Measurements from ENCODE around the gene FYB1. TPM values are rescaled to one million over a fixed set of nuclear protein-coding genes. Genes with fewer than 3 reads are reported as not detected.

The FYB1 gene
- total and polyA plus RNA-seq, 8 donors: 2.0 to 22.9 (median 4.2) TPM

- Histone ChIP-seq H3K36me3 (no peaks in the 10 kb centered on the region), H3K27me3 (no peaks in the 10 kb centered on the region), H3K4me3 (no peak overlapping the region), H3K9me3 (no peaks in the 10 kb centered on the region), H3K27ac (no peak overlapping the region), H3K4me1 (no peaks in the 10 kb centered on the region)
- TF ChIP-seq EP300 (IDR thresholded peaks at IDR 0.05): no peak
- TF ChIP-seq POLR2AphosphoS5 (IDR thresholded peaks at IDR 0.05): no peak
- TF ChIP-seq CTCF (IDR thresholded peaks at IDR 0.05): no peak
- no peak for TF ChIP-seq POLR2A (IDR thresholded peaks at IDR 0.05)
- intact Hi-C loops (cut with DNase I; ENCODE audit: low total_unique reads): no loop called here
- WGBS, 5 donors: 67 to 92% (median 84%) methylated on average over 1 of the region's 1 CpG
- DNase-seq: no peak
These were observed 29.7 kb upstream of the FYB1 start for GRCh38 chr5:39249069-39249468.

- H3K4me3 ChIP-seq: no peak overlapping the region
These were observed 21.4 kb upstream of the FYB1 start for GRCh38 chr5:39240750-39241149.

GRCh38 chr5:39238366-39239105, 19.2 kb upstream of the FYB1 start:
- H3K36me3 ChIP-seq: no peaks in the 10 kb centered on the region
- DNase-seq: no peak
- peaks cover 0 to 16% (median 10%) of the 10 kb centered on the region in 4 donors for H3K9me3 ChIP-seq
- H3K27me3 ChIP-seq: no peaks in the 10 kb centered on the region
- peaks cover 0 to 6% (median 0%) of the 10 kb centered on the region in 4 donors for H3K4me1 ChIP-seq
- WGBS, 5 donors: 35 to 41% (median 38%) methylated on average over 3 of the region's 3 CpGs
- H3K4me3 ChIP-seq: no peak overlapping the region
- TF ChIP-seq CTCF (IDR thresholded peaks at IDR 0.05) (no peak), POLR2A (IDR thresholded peaks at IDR 0.05) (no peak), POLR2AphosphoS5 (IDR thresholded peaks at IDR 0.05) (no peak), EP300 (IDR thresholded peaks at IDR 0.05) (no peak)
- no peak overlapping the region for H3K27ac ChIP-seq
- intact Hi-C loops (cut with DNase I; ENCODE audit: low total_unique reads): no loop called here

More at GRCh38 chr5:39240750-39241149, 21.4 kb upstream of the FYB1 start:
- Histone ChIP-seq H3K4me1 (peaks cover 0 to 6% (median 0%) of the 10 kb centered on the region in 4 donors), H3K27ac (no peak overlapping the region), H3K27me3 (no peaks in the 10 kb centered on the region), H3K9me3 (peaks cover 0 to 16% (median 10%) of the 10 kb centered on the region in 4 donors), H3K36me3 (no peaks in the 10 kb centered on the region)
- intact Hi-C loops (cut with DNase I; ENCODE audit: low total_unique reads): no loop called here
- DNase-seq: no peak
- WGBS, 5 donors: 86 to 93% (median 91%) methylated on average over 1 of the region's 1 CpG
- TF ChIP-seq CTCF (IDR thresholded peaks at IDR 0.05): no peak
- TF ChIP-seq POLR2AphosphoS5 (IDR thresholded peaks at IDR 0.05): no peak
- TF ChIP-seq POLR2A (IDR thresholded peaks at IDR 0.05): no peak
- no peak for TF ChIP-seq EP300 (IDR thresholded peaks at IDR 0.05)

- intact Hi-C loops (cut with DNase I; ENCODE audit: low total_unique reads): no loop called here
- no peaks in the 10 kb centered on the region for H3K36me3 ChIP-seq
- no peak for DNase-seq
- no peaks in the 10 kb centered on the region for H3K27me3 ChIP-seq
- H3K9me3 ChIP-seq: peaks cover 0 to 16% (median 8%) of the 10 kb centered on the region in 4 donors
- H3K4me1 ChIP-seq: peaks cover 0 to 8% (median 0%) of the 10 kb centered on the region in 4 donors
- H3K4me3 ChIP-seq: no peak overlapping the region
- TF ChIP-seq POLR2A (IDR thresholded peaks at IDR 0.05) (no peak), CTCF (IDR thresholded peaks at IDR 0.05) (no peak), EP300 (IDR thresholded peaks at IDR 0.05) (no peak), POLR2AphosphoS5 (IDR thresholded peaks at IDR 0.05) (no peak)
- no peak overlapping the region for H3K27ac ChIP-seq
- WGBS, 5 donors: 51 to 79% (median 71%) methylated on average over 1 of the region's 1 CpG
These were observed 17.4 kb upstream of the FYB1 start for GRCh38 chr5:39236718-39237117.

All from stomach (tissue), 9 donors.